Activated T-helper 2 cell treated with anti-CD3 and anti-CD28 coated beads, Interferon-gamma antibody, Interleukin-2, Interleukin-4, amounts not matched to agents 10 μg/mL and 5 μg/mL and 100 μg/mL, durations not matched to agents 14 hours and 24 hours and 36 hours (primary cell): ENCODE data around the gene ATP10B. TPM values are rescaled to one million over a fixed set of nuclear protein-coding genes. Genes with fewer than 3 reads are reported as not detected.

Experiments used
- DNase-seq: peaks from one replicate; pipeline ENCODE4 v3.0.0; 2021; ENCODE audit warnings: low spot score
- H3K27ac Mint-ChIP-seq: one replicate; pipeline ENCODE4 v1.8.0; 2021; ENCODE audit warnings: mixed read lengths
- H3K27me3 Mint-ChIP-seq: one replicate; pipeline ENCODE4 v1.8.0; 2021; ENCODE audit warnings: low read depth, mixed read lengths
- H3K36me3 Mint-ChIP-seq: one replicate; pipeline ENCODE4 v1.8.0; 2021; ENCODE audit warnings: low read depth, mixed read lengths
- H3K4me1 Mint-ChIP-seq: one replicate; pipeline ENCODE4 v1.8.0; 2021; ENCODE audit warnings: low read depth, mixed read lengths
- H3K4me3 Mint-ChIP-seq: one replicate; pipeline ENCODE4 v1.8.0; 2021; ENCODE audit warnings: low read depth, mild to moderate bottlenecking, moderate library complexity, mixed read lengths
- H3K9me3 Mint-ChIP-seq: one replicate; pipeline ENCODE4 v1.8.0; 2021; ENCODE audit warnings: mixed read lengths
- intact Hi-C: fragments of 100-400 bp; cut with micrococcal nuclease; formaldehyde crosslinking; loops from one replicate; pipeline ENCODE4 v1.15.1; 2023
- total RNA-seq: library from RNA; stranded (reverse); gene quantifications from 2 replicates; pipeline ENCODE4 v1.2.3, GENCODE V29; 2022

ATP10B gene
- total RNA-seq, 1 donor from 2014 or later = not detected

- H3K9me3 Mint-ChIP-seq = no peaks in the 10 kb centered on the region
- intact Hi-C loops = no loop called here
- H3K27me3 Mint-ChIP-seq = peaks cover 8% of the 10 kb centered on the region
- no peak for DNase-seq
- no peaks in the 10 kb centered on the region for H3K4me1 Mint-ChIP-seq
- no peak overlapping the region for H3K27ac Mint-ChIP-seq
- no peaks in the 10 kb centered on the region for H3K36me3 Mint-ChIP-seq
- no peak overlapping the region for H3K4me3 Mint-ChIP-seq
These were observed 284.8 kb downstream of the ATP10B start for GRCh38 chr5:160567031-160567705.

- intact Hi-C loops = no loop called here
- no peaks in the 10 kb centered on the region for H3K4me1 Mint-ChIP-seq
- no peak overlapping the region for H3K27ac Mint-ChIP-seq
- peaks cover 6% of the 10 kb centered on the region for H3K27me3 Mint-ChIP-seq
- no peaks in the 10 kb centered on the region for H3K9me3 Mint-ChIP-seq
- no peaks in the 10 kb centered on the region for H3K36me3 Mint-ChIP-seq
- DNase-seq = no peak
- no peak overlapping the region for H3K4me3 Mint-ChIP-seq
These were observed 286.6 kb downstream of the ATP10B start for GRCh38 chr5:160565376-160565775.

GRCh38 chr5:160556846-160557245 lies 295.2 kb downstream of the ATP10B start:
- Mint-ChIP-seq H3K27ac (no peak overlapping the region), H3K4me3 (no peak overlapping the region), H3K27me3 (no peaks in the 10 kb centered on the region), H3K4me1 (no peaks in the 10 kb centered on the region), H3K36me3 (no peaks in the 10 kb centered on the region), H3K9me3 (no peaks in the 10 kb centered on the region)
- intact Hi-C loops = no loop called here
- no peak for DNase-seq

GRCh38 chr5:160555971-160556631 lies 295.9 kb downstream of the ATP10B start:
- intact Hi-C loops = no loop called here
- Mint-ChIP-seq H3K27ac (no peak overlapping the region), H3K9me3 (no peaks in the 10 kb centered on the region), H3K4me1 (no peaks in the 10 kb centered on the region), H3K27me3 (no peaks in the 10 kb centered on the region), H3K4me3 (no peak overlapping the region), H3K36me3 (no peaks in the 10 kb centered on the region)
- DNase-seq = no peak

GRCh38 chr5:160555581-160555970 lies 296.4 kb downstream of the ATP10B start:
- Mint-ChIP-seq H3K27ac (no peak overlapping the region), H3K36me3 (no peaks in the 10 kb centered on the region), H3K4me3 (no peak overlapping the region), H3K4me1 (no peaks in the 10 kb centered on the region), H3K27me3 (no peaks in the 10 kb centered on the region), H3K9me3 (no peaks in the 10 kb centered on the region)
- intact Hi-C loops = no loop called here
- DNase-seq = no peak

GRCh38 chr5:160550075-160550474 lies 301.9 kb downstream of the ATP10B start:
- intact Hi-C loops = no loop called here
- Mint-ChIP-seq H3K27me3 (no peaks in the 10 kb centered on the region), H3K36me3 (peaks cover 4% of the 10 kb centered on the region), H3K9me3 (peaks cover 15% of the 10 kb centered on the region), H3K27ac (no peak overlapping the region), H3K4me1 (peaks cover 34% of the 10 kb centered on the region), H3K4me3 (no peak overlapping the region)
- no peak for DNase-seq

- intact Hi-C loops = loop anchor here (10.0 kb wide), 1 partner anchor 774 kb away; no protein-coding TSS in a partner anchor
- H3K36me3 Mint-ChIP-seq = peaks cover 4% of the 10 kb centered on the region
- peaks cover 15% of the 10 kb centered on the region for H3K9me3 Mint-ChIP-seq
- H3K4me1 Mint-ChIP-seq = peaks cover 38% of the 10 kb centered on the region
- no peak for DNase-seq
- no peaks in the 10 kb centered on the region for H3K27me3 Mint-ChIP-seq
- H3K4me3 Mint-ChIP-seq = no peak overlapping the region
- no peak overlapping the region for H3K27ac Mint-ChIP-seq
These were observed 302.9 kb downstream of the ATP10B start for GRCh38 chr5:160548949-160549645.

GRCh38 chr5:160547872-160548271 lies 304.1 kb downstream of the ATP10B start:
- no peak overlapping the region for H3K27ac Mint-ChIP-seq
- DNase-seq = no peak
- H3K27me3 Mint-ChIP-seq = no peaks in the 10 kb centered on the region
- H3K9me3 Mint-ChIP-seq = peaks cover 15% of the 10 kb centered on the region
- H3K36me3 Mint-ChIP-seq = peaks cover 6% of the 10 kb centered on the region
- H3K4me1 Mint-ChIP-seq = peaks cover 50% of the 10 kb centered on the region
- no peak overlapping the region for H3K4me3 Mint-ChIP-seq
- intact Hi-C loops = loop anchor here (1.0 to 10.0 kb wide), 2 partner anchors 9 to 773 kb away; no protein-coding TSS in a partner anchor

GRCh38 chr5:160547061-160547460 lies 304.9 kb downstream of the ATP10B start:
- Mint-ChIP-seq H3K9me3 (peaks cover 15% of the 10 kb centered on the region), H3K4me1 (peaks cover 59% of the 10 kb centered on the region), H3K27ac (peak overlapping the region; percentile 5), H3K36me3 (peaks cover 6% of the 10 kb centered on the region), H3K4me3 (no peak overlapping the region), H3K27me3 (no peaks in the 10 kb centered on the region)
- DNase-seq = no peak
- intact Hi-C loops = loop anchor here (1.0 to 10.0 kb wide), 2 partner anchors 8 to 772 kb away; no protein-coding TSS in a partner anchor

- DNase-seq = no peak
- peaks cover 15% of the 10 kb centered on the region for H3K9me3 Mint-ChIP-seq
- peaks cover 61% of the 10 kb centered on the region for H3K4me1 Mint-ChIP-seq
- H3K27ac Mint-ChIP-seq = peak overlapping the region; percentile 54
- no peak overlapping the region for H3K4me3 Mint-ChIP-seq
- no peaks in the 10 kb centered on the region for H3K27me3 Mint-ChIP-seq
- H3K36me3 Mint-ChIP-seq = peaks cover 6% of the 10 kb centered on the region
- intact Hi-C loops = loop anchor here (10.0 kb wide), 1 partner anchor 771 kb away; no protein-coding TSS in a partner anchor
These were observed 306.2 kb downstream of the ATP10B start for GRCh38 chr5:160545832-160546231.

GRCh38 chr5:160543395-160543794 lies 308.6 kb downstream of the ATP10B start:
- no peak for DNase-seq
- H3K4me1 Mint-ChIP-seq = peaks cover 51% of the 10 kb centered on the region
- H3K27ac Mint-ChIP-seq = peak overlapping the region; percentile 74
- no peak overlapping the region for H3K4me3 Mint-ChIP-seq
- H3K36me3 Mint-ChIP-seq = peaks cover 7% of the 10 kb centered on the region
- peaks cover 15% of the 10 kb centered on the region for H3K9me3 Mint-ChIP-seq
- H3K27me3 Mint-ChIP-seq = no peaks in the 10 kb centered on the region
- intact Hi-C loops = loop anchor here (1.0 to 10.0 kb wide), 4 partner anchors 36 to 769 kb away; no protein-coding TSS in a partner anchor

- H3K36me3 Mint-ChIP-seq = peaks cover 8% of the 10 kb centered on the region
- no peak overlapping the region for H3K27ac Mint-ChIP-seq
- peaks cover 15% of the 10 kb centered on the region for H3K9me3 Mint-ChIP-seq
- no peaks in the 10 kb centered on the region for H3K27me3 Mint-ChIP-seq
- H3K4me1 Mint-ChIP-seq = peaks cover 50% of the 10 kb centered on the region
- intact Hi-C loops = loop anchor here (1.0 to 10.0 kb wide), 4 partner anchors 36 to 768 kb away; no protein-coding TSS in a partner anchor
- no peak overlapping the region for H3K4me3 Mint-ChIP-seq
- no peak for DNase-seq
These were observed 309.2 kb downstream of the ATP10B start for GRCh38 chr5:160542840-160543239.
